H9 (cell line): ENCODE results near the gene ELFN1. TPM values are rescaled to one million over a fixed set of nuclear protein-coding genes. Genes with fewer than 3 reads are reported as not detected.

Experiments
- DNase-seq: peaks from one replicate; pipeline ENCODE4 v3.0.0-alpha.2; 2017
- H2AFZ ChIP-seq: one replicate; pipeline ENCODE4 v1.6.1; 2013; ENCODE audit warnings: mild to moderate bottlenecking, low read length, control low read depth, moderate library complexity
- H2AK5ac ChIP-seq: 2 replicates; pipeline ENCODE4 v1.6.1; 2013; ENCODE audit warnings: low read length, control low read depth, mixed read lengths; ENCODE audit not compliant: insufficient read length
- H2BK120ac ChIP-seq: one replicate; pipeline ENCODE4 v1.6.1; 2013; ENCODE audit warnings: low read depth, mild to moderate bottlenecking, low read length, control low read depth, inconsistent platforms; ENCODE audit not compliant: poor library complexity, severe bottlenecking
- H2BK12ac ChIP-seq: 2 replicates; pipeline ENCODE4 v1.6.1; 2013; ENCODE audit warnings: low read length, control low read depth, mixed read lengths, low read depth; ENCODE audit not compliant: insufficient read length
- H2BK15ac ChIP-seq: 2 replicates; pipeline ENCODE4 v1.6.1; 2013; ENCODE audit warnings: low read depth, low read length, control low read depth
- H2BK20ac ChIP-seq: one replicate; pipeline ENCODE4 v1.6.1; 2013; ENCODE audit warnings: low read depth, mild to moderate bottlenecking, low read length, control low read depth, inconsistent platforms; ENCODE audit not compliant: poor library complexity, severe bottlenecking
- H2BK5ac ChIP-seq: 2 replicates; pipeline ENCODE4 v1.6.1; 2013; ENCODE audit warnings: low read length, control low read depth, mixed read lengths; ENCODE audit not compliant: insufficient read length
- H3K14ac ChIP-seq: 2 replicates; pipeline ENCODE4 v1.6.1; 2013; ENCODE audit warnings: low read length, control low read depth; ENCODE audit not compliant: insufficient read depth
- H3K18ac ChIP-seq: 2 replicates; pipeline ENCODE4 v1.6.1; 2013; ENCODE audit warnings: low read depth, mild to moderate bottlenecking, mixed read lengths, low read length, control low read depth; ENCODE audit not compliant: insufficient read length
- H3K23ac ChIP-seq: 2 replicates; pipeline ENCODE4 v1.6.1; 2013; ENCODE audit warnings: low read length, control low read depth, mixed read lengths, low read depth; ENCODE audit not compliant: insufficient read length
- H3K23me2 ChIP-seq: 2 replicates; pipeline ENCODE4 v1.6.1; 2013; ENCODE audit warnings: low read depth, mild to moderate bottlenecking, mixed read lengths, low read length, control low read depth; ENCODE audit not compliant: insufficient read length, poor library complexity, severe bottlenecking
- H3K27ac ChIP-seq: 2 replicates; pipeline ENCODE4 v1.5.1; 2013; ENCODE audit warnings: low read length, control low read depth, mixed read lengths, low read depth; ENCODE audit not compliant: insufficient read length
- H3K27me3 ChIP-seq: 2 replicates; pipeline ENCODE4 v1.6.1; 2013; ENCODE audit warnings: low read length, control low read depth, inconsistent platforms; ENCODE audit not compliant: insufficient read depth
- H3K4ac ChIP-seq: 2 replicates; pipeline ENCODE4 v1.6.1; 2013; ENCODE audit warnings: low read depth, mild to moderate bottlenecking, control low read depth, inconsistent platforms, low read length, moderate library complexity
- H3K4me1 ChIP-seq: 2 replicates; pipeline ENCODE4 v1.6.1; 2013; ENCODE audit warnings: low read length, control low read depth, inconsistent platforms; ENCODE audit not compliant: insufficient read depth
- H3K4me2 ChIP-seq: 2 replicates; pipeline ENCODE4 v1.6.1; 2013; ENCODE audit warnings: low read length, control low read depth, mixed read lengths; ENCODE audit not compliant: insufficient read length, insufficient read depth
- H3K56ac ChIP-seq: 2 replicates; pipeline ENCODE4 v1.6.1; 2013; ENCODE audit warnings: low read depth, mild to moderate bottlenecking, mixed read lengths, low read length, control low read depth; ENCODE audit not compliant: insufficient read length
- H3K79me1 ChIP-seq: 2 replicates; pipeline ENCODE4 v1.6.1; 2013; ENCODE audit warnings: low read depth, mild to moderate bottlenecking, moderate library complexity, low read length, control low read depth, inconsistent platforms; ENCODE audit not compliant: insufficient read depth, poor library complexity, severe bottlenecking
- H3K79me2 ChIP-seq: 2 replicates; pipeline ENCODE4 v1.6.1; 2013; ENCODE audit warnings: low read length, control low read depth, inconsistent platforms; ENCODE audit not compliant: insufficient read depth
- H3K9ac ChIP-seq: 2 replicates; pipeline ENCODE4 v1.6.1; 2013; ENCODE audit warnings: low read length, control low read depth, mixed read lengths; ENCODE audit not compliant: insufficient read length; ENCODE audit errors: extremely low read depth
- H3K9me3 ChIP-seq: one replicate; pipeline ENCODE4 v1.6.1; 2013; ENCODE audit warnings: low read depth, low read length, inconsistent platforms; ENCODE audit not compliant: control insufficient read depth
- H3T11ph ChIP-seq: one replicate; pipeline ENCODE4 v1.6.1; 2013; ENCODE audit warnings: mild to moderate bottlenecking, low read length, control low read depth, inconsistent platforms
- H4K20me1 ChIP-seq: one replicate; pipeline ENCODE4 v1.6.1; 2013; ENCODE audit not compliant: control insufficient read depth, insufficient read length, insufficient read depth
- H4K5ac ChIP-seq: 2 replicates; pipeline ENCODE4 v1.6.1; 2013; ENCODE audit warnings: low read depth, mild to moderate bottlenecking, mixed read lengths, low read length, control low read depth; ENCODE audit not compliant: insufficient read length
- H4K8ac ChIP-seq: replicated peaks from 2 replicates; pipeline ENCODE4 v1.6.1; 2013; ENCODE audit warnings: low read length, control low read depth, mixed read lengths, low read depth; ENCODE audit not compliant: insufficient read length
- H4K91ac ChIP-seq: 2 replicates; pipeline ENCODE4 v1.6.1; 2013; ENCODE audit warnings: low read depth, mild to moderate bottlenecking, moderate library complexity, mixed read lengths, low read length, control low read depth; ENCODE audit not compliant: insufficient read length
- H3K27ac Mint-ChIP-seq, 3 experiments: 2 replicates in 2 of 3; 3 replicates in 1 of 3; pipeline ENCODE4 v1.8.0; 2020 to 2021; ENCODE audit warnings: mixed read lengths in 3 of 3, mild to moderate bottlenecking in 1 of 3, moderate library complexity in 1 of 3
- H3K27me3 Mint-ChIP-seq: 2 replicates; pipeline ENCODE4 v1.8.0; 2021; ENCODE audit warnings: low read depth, mild to moderate bottlenecking, moderate library complexity, mixed read lengths
- H3K36me3 Mint-ChIP-seq, 3 experiments: 2 replicates in 2 of 3; 3 replicates in 1 of 3; pipeline ENCODE4 v1.8.0; 2020 to 2021; ENCODE audit warnings: low read depth in 3 of 3, mixed read lengths in 3 of 3; ENCODE audit not compliant: insufficient read depth in 1 of 3
- H3K4me1 Mint-ChIP-seq, 2 experiments: 2 replicates each; pipeline ENCODE4 v1.8.0; 2020; ENCODE audit warnings: mixed read lengths in 2 of 2
- H3K4me3 Mint-ChIP-seq, 2 experiments: 2 replicates in 1 of 2; 3 replicates in 1 of 2; pipeline ENCODE4 v1.8.0; 2020 to 2021; ENCODE audit warnings: mild to moderate bottlenecking in 2 of 2, mixed read lengths in 2 of 2, moderate library complexity in 1 of 2
- H3K9me3 Mint-ChIP-seq, 2 experiments: 2 replicates in 1 of 2; 3 replicates in 1 of 2; pipeline ENCODE4 v1.8.0; 2020; ENCODE audit warnings: mild to moderate bottlenecking in 2 of 2, mixed read lengths in 2 of 2, moderate library complexity in 1 of 2
- WGBS: extraction: QIAGEN DNeasy Blood & Tissue Kit; methylation state at CpG from one replicate; pipeline ENCODE4 v1.1.7; 2013; ENCODE audit warnings: missing lambda C conversion rate, low lambda C conversion rate, mixed read lengths; ENCODE audit not compliant: insufficient read length; ENCODE audit errors: extremely low coverage; 5-methylcytosine and 5-hydroxymethylcytosine counted together
- total RNA-seq: library from RNA; stranded (reverse); gene quantifications from 2 replicates; pipeline ENCODE4 v1.2.1, GENCODE V29; 2021
- TF ChIP-seq, protein P1 (sequence below): fragments of 200-600 bp; sonication (generic); conservative IDR thresholded peaks from 3 replicates; pipeline ENCODE4 v1.8.0; 2021; ENCODE audit warnings: antibody characterized with exemption, mild to moderate bottlenecking

The ELFN1 gene
- total RNA-seq, 1 experiment from 2014 or later = 3.7 TPM

DNA sequence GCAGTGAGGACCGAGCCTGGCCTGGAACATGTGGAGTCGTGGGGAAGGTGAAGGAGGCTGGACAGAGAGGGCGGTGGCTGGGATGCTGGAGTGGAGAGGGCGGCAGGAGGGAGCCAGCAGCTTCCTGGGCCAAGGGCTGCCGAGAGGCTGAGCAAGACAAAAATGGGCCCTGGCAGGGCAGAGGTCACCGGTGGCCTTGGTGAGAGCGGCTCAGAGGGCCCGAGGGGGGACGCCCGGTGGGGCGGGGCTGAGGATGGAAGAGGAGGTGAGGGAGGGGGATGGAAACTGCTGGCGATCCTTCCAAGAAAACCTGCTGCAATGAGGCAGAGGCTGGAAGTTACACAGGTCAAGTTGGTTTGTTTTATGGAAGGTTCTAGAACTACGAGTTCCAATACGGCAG lies 69.5 kb downstream of the ELFN1 start:
- Histone ChIP-seq H3K23me2 (no peaks in the 10 kb centered on the region), H3K4ac (no peak overlapping the region), H2AK5ac (no peak overlapping the region), H2BK120ac (no peak overlapping the region), H2BK5ac (no peak overlapping the region), H2BK12ac (no peak overlapping the region), H3K4me2 (no peak overlapping the region), H4K5ac (no peak overlapping the region), H3K23ac (no peak overlapping the region), H3K56ac (no peak overlapping the region), H3K27ac (no peak overlapping the region), H3K4me1 (no peaks in the 10 kb centered on the region), H3K9ac (no peak overlapping the region), H3K18ac (no peak overlapping the region), H2BK15ac (no peak overlapping the region), H3K14ac (no peak overlapping the region), H3T11ph (no peak overlapping the region), H4K20me1 (no peaks in the 10 kb centered on the region), H3K79me2 (no peaks in the 10 kb centered on the region), H4K91ac (no peak overlapping the region), H3K79me1 (no peaks in the 10 kb centered on the region), H3K9me3 (no peaks in the 10 kb centered on the region), H4K8ac (no peak overlapping the region), H2BK20ac (no peak overlapping the region), H3K27me3 (no peaks in the 10 kb centered on the region), H2AFZ (no peak overlapping the region)
- peaks cover 7% of the 10 kb centered on the region for H3K27me3 Mint-ChIP-seq
- H3K4me3 Mint-ChIP-seq = no peak overlapping the region; a peak in 1 of 5 replicates
- DNase-seq = no peak
- H3K27ac Mint-ChIP-seq = no peak overlapping the region
- no CpG with 5 or more reads among the region's 14 CpGs for WGBS
- peaks cover 0 to 10% of the 10 kb centered on the region in 2 experiments; a peak in 2 of 4 replicates for H3K4me1 Mint-ChIP-seq
- TF ChIP-seq, protein P1, sequence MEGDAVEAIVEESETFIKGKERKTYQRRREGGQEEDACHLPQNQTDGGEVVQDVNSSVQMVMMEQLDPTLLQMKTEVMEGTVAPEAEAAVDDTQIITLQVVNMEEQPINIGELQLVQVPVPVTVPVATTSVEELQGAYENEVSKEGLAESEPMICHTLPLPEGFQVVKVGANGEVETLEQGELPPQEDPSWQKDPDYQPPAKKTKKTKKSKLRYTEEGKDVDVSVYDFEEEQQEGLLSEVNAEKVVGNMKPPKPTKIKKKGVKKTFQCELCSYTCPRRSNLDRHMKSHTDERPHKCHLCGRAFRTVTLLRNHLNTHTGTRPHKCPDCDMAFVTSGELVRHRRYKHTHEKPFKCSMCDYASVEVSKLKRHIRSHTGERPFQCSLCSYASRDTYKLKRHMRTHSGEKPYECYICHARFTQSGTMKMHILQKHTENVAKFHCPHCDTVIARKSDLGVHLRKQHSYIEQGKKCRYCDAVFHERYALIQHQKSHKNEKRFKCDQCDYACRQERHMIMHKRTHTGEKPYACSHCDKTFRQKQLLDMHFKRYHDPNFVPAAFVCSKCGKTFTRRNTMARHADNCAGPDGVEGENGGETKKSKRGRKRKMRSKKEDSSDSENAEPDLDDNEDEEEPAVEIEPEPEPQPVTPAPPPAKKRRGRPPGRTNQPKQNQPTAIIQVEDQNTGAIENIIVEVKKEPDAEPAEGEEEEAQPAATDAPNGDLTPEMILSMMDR = no peak
- no peaks in the 10 kb centered on the region; a peak in 1 of 7 replicates for H3K36me3 Mint-ChIP-seq
- no peaks in the 10 kb centered on the region for H3K9me3 Mint-ChIP-seq
